ENCODE data around the gene PHACTR3. TPM values are rescaled to one million over a fixed set of nuclear protein-coding genes. Genes with fewer than 3 reads are reported as not detected.

PHACTR3 gene
- total and polyA plus RNA-seq, 7 experiments from 2014 or later, result 0.49 TPM; not detected in 6

DNA sequence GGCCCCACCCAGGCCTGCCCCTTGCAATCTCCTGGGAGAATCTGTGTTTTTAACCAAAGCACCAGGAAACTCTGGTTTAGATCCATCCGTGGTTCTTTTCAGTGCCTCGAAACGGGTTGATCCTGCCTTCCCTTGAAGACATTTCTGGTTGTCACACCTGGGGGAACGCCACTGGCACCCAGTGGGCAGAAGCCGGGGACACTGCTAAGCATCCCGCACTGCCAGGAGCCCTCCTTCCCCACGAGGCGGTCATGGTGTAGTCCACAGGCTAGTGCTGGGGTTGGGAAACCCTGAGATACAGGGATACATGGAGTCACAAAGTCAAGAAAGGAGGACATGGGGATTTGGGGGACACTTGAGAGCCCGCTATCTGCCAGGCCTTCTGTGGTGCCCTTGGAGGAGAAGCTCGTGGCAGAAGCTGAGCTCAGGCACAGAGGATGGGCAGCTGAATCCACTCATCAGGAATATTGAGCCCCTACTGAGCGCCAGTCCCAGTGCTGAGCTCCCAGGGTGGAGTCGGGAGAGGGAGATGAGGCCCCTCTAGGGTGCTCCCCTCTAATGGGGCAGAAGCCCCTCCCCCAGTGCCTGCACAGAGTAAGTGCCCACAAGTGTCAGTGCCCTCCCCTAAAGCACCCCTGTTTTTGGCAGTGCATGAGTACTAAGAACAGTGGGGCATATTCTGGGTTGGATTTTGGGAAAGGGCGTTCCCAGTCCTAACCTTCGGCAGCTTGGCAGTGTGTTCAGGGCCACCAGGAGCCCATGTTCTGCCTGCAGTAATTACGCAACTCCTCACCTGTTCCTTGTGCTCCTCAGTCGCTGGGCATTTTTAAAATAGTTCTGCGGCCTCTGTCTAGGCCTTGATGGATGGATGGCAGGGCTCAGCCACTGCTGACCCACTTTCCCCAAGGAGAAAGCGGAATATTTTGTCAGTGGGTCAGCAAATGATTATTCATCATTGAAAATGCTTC is 25.6 kb upstream of the PHACTR3 start:
- intact Hi-C loops (cut with micrococcal nuclease), result no loop called here
- Mint-ChIP-seq H3K36me3 (no peaks in the 10 kb centered on the region), H3K27me3 (peaks cover 35 to 56% (median 44%) of the 10 kb centered on the region in 5 donors), H3K4me1 (peaks cover 0 to 4% (median 0%) of the 10 kb centered on the region in 7 donors), H3K9me3 (peaks cover 0 to 4% (median 0%) of the 10 kb centered on the region in 11 donors), H3K27ac (no peak overlapping the region), H3K4me3 (no peak overlapping the region)
- no peak for ATAC-seq
- H3K4me3 ChIP-seq (ENCODE audit: low read length), result no peak overlapping the region
- H3K4me1 ChIP-seq (ENCODE audit: control insufficient read depth in 2 of 2, insufficient read depth in 2 of 2, low read length in 2 of 2), result no peaks in the 10 kb centered on the region
- H3K27me3 ChIP-seq (ENCODE audit: control insufficient read depth in 2 of 2, insufficient read depth in 2 of 2, low read length in 2 of 2), result no peaks in the 10 kb centered on the region
- no peak for DNase-seq
- no peaks in the 10 kb centered on the region for H3K9me3 ChIP-seq (ENCODE audit: control insufficient read depth in 2 of 3, low read length in 3 of 3)
- ChIA-PET POLR2A (no interaction called here), CTCF (no interaction called here)
- H3K27ac ChIP-seq (ENCODE audit: low read depth, low read length), result no peak overlapping the region
- no peaks in the 10 kb centered on the region for H3K36me3 ChIP-seq (ENCODE audit: control insufficient read depth in 2 of 3, insufficient read depth in 3 of 3, low read length in 3 of 3)

DNA sequence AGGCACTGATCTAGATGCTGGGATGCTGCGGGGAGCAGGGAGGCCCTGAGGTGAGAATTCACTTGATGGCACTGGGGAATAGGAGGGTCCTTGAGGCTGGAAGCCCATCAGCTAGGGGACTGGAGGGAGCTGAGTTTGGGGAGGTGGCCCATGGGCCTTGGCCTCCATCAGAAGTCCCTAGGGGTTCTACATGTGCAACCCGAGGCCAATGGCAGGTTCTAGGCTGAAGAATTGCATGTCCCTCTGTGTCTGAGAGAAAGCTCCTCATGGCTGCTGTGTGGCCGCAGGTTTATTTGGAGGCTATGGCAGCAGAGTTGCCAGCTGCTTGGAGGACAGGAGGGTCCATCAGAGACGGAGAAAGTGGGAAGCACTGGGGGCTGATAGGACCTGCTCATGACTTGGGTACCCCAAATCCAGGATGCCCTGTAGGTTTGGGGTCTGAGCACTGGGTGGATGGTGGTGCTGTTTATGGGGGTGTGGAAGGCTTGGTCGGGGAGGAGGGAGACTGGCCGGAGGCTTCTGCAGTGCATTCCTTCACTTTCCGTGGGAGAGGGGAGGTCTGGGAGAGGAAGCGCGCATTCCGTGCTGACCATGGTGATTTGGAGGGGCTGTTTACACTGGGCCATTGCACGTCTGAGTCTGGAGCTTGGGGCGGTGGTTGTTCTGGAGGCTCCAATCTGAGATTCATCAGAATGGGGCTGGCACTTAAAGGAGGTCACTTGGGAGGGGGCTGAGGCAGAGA is 24.8 kb upstream of the PHACTR3 start:
- peaks cover 0 to 4% (median 0%) of the 10 kb centered on the region in 7 donors for H3K4me1 Mint-ChIP-seq
- ChIA-PET CTCF (interaction anchor here (1.2 kb wide), 1 partner anchor 9 kb away, joined by 3 read pairs; no protein-coding TSS in a partner anchor), POLR2A (no interaction called here)
- peaks cover 35 to 53% (median 43%) of the 10 kb centered on the region in 5 donors for H3K27me3 Mint-ChIP-seq
- no peak overlapping the region for H3K27ac ChIP-seq (ENCODE audit: low read depth, low read length)
- H3K27me3 ChIP-seq (ENCODE audit: control insufficient read depth in 2 of 2, insufficient read depth in 2 of 2, low read length in 2 of 2), result no peaks in the 10 kb centered on the region
- peaks cover 0 to 4% (median 0%) of the 10 kb centered on the region in 11 donors for H3K9me3 Mint-ChIP-seq
- no peaks in the 10 kb centered on the region for H3K36me3 Mint-ChIP-seq
- ATAC-seq (no peak), DNase-seq (no peak)
- intact Hi-C loops (cut with micrococcal nuclease), result no loop called here
- H3K4me3 Mint-ChIP-seq, result no peak overlapping the region
- no peaks in the 10 kb centered on the region for H3K9me3 ChIP-seq (ENCODE audit: control insufficient read depth in 2 of 3, low read length in 3 of 3)
- no peaks in the 10 kb centered on the region for H3K36me3 ChIP-seq (ENCODE audit: control insufficient read depth in 2 of 3, insufficient read depth in 3 of 3, low read length in 3 of 3)
- no peaks in the 10 kb centered on the region for H3K4me1 ChIP-seq (ENCODE audit: control insufficient read depth in 2 of 2, insufficient read depth in 2 of 2, low read length in 2 of 2)
- H3K4me3 ChIP-seq (ENCODE audit: low read length), result no peak overlapping the region
- H3K27ac Mint-ChIP-seq, result peak overlapping the region in 1 of 9 donors; percentile 13

DNA sequence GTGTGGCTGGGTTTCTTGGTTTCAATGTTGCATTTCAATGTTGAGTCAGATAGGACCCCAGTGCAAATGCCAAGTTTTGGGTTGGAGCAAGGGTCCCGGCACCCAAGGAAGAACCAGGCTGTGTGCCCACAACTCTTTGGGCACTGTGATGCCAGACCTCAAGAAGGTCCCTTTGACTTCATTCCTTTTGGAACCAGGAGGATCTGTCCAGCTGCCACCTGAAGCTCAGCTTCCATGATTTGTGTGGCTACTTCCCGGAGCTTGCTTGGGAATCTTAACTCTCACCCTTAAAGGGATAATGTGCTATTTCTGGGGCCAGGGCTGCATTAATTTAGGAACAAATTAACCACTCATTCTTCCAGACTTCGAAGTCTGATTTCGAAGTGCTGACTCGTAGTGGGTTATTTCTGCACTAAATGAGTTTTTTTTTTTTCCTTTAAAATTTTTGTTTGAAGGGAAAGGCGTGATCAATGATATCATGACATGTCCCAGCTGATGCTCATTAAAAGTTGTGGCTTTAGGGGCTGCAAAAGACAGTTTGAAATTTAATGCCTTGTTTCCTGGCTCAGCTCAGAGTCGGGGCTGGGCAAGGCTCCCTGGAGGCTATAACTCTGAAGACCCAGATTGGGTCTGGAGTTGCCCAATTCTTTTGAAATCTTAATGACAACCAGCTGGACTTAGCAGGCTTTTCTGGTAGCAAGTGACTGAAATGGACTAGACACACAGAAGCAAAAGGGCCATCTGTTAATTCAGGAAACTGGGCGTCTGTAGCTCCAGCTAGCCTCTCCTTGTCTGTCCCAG is 24.0 kb upstream of the PHACTR3 start:
- ATAC-seq (no peak), DNase-seq (no peak)
- peaks cover 33 to 46% (median 37%) of the 10 kb centered on the region in 5 donors for H3K27me3 Mint-ChIP-seq
- H3K4me1 Mint-ChIP-seq, result peaks cover 0 to 4% (median 0%) of the 10 kb centered on the region in 7 donors
- H3K27me3 ChIP-seq (ENCODE audit: control insufficient read depth in 2 of 2, insufficient read depth in 2 of 2, low read length in 2 of 2), result no peaks in the 10 kb centered on the region
- no peak overlapping the region for H3K4me3 Mint-ChIP-seq
- no peak overlapping the region for H3K27ac ChIP-seq (ENCODE audit: low read depth, low read length)
- peaks cover 0 to 4% (median 0%) of the 10 kb centered on the region in 11 donors for H3K9me3 Mint-ChIP-seq
- H3K36me3 Mint-ChIP-seq, result no peaks in the 10 kb centered on the region
- POLR2A ChIA-PET, result no interaction called here
- intact Hi-C loops (cut with micrococcal nuclease), result no loop called here
- H3K4me3 ChIP-seq (ENCODE audit: low read length), result no peak overlapping the region
- H3K36me3 ChIP-seq (ENCODE audit: control insufficient read depth in 2 of 3, insufficient read depth in 3 of 3, low read length in 3 of 3), result no peaks in the 10 kb centered on the region
- CTCF ChIA-PET, result interaction anchor here (1.2 to 1.9 kb wide), 2 partner anchors 9 to 10 kb away, joined by 3 to 7 read pairs; no protein-coding TSS in a partner anchor
- H3K9me3 ChIP-seq (ENCODE audit: control insufficient read depth in 2 of 3, low read length in 3 of 3), result no peaks in the 10 kb centered on the region
- H3K4me1 ChIP-seq (ENCODE audit: control insufficient read depth in 2 of 2, insufficient read depth in 2 of 2, low read length in 2 of 2), result no peaks in the 10 kb centered on the region
- H3K27ac Mint-ChIP-seq, result no peak overlapping the region

DNA sequence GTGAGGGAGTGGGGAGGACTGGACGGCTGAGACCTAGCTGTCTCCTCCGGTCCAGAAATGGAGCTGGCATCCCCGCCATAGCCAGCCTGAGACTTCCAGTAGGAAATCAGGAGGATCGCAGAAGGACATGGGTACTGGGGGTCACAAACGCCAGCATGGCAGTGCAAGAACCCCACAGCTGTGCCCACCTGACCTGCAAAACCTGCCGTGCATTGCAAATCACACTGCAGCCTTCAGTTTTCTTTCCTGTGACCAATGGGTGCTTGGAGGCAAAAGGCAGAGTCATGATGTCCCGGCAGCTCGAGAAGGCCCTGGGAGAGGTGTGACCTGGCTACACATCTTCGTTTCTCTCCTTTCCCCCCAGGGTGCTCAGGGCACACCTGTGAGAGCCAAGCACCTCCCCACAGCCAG is 23.3 kb upstream of the PHACTR3 start:
- CTCF ChIA-PET, result interaction anchor here (1.2 to 1.9 kb wide), 2 partner anchors 9 to 10 kb away, joined by 3 to 7 read pairs; no protein-coding TSS in a partner anchor
- Mint-ChIP-seq H3K27me3 (peaks cover 26 to 39% (median 31%) of the 10 kb centered on the region in 5 donors), H3K36me3 (no peaks in the 10 kb centered on the region), H3K4me1 (peaks cover 3 to 8% (median 4%) of the 10 kb centered on the region in 7 donors), H3K9me3 (peaks cover 0 to 4% (median 0%) of the 10 kb centered on the region in 11 donors), H3K27ac (no peak overlapping the region), H3K4me3 (no peak overlapping the region)
- DNase-seq (no peak), ATAC-seq (no peak)
- H3K4me1 ChIP-seq (ENCODE audit: control insufficient read depth in 2 of 2, insufficient read depth in 2 of 2, low read length in 2 of 2), result no peaks in the 10 kb centered on the region
- intact Hi-C loops (cut with micrococcal nuclease), result no loop called here
- H3K4me3 ChIP-seq (ENCODE audit: low read length), result no peak overlapping the region
- H3K9me3 ChIP-seq (ENCODE audit: control insufficient read depth in 2 of 3, low read length in 3 of 3), result no peaks in the 10 kb centered on the region
- H3K27me3 ChIP-seq (ENCODE audit: control insufficient read depth in 2 of 2, insufficient read depth in 2 of 2, low read length in 2 of 2), result no peaks in the 10 kb centered on the region
- no peaks in the 10 kb centered on the region for H3K36me3 ChIP-seq (ENCODE audit: control insufficient read depth in 2 of 3, insufficient read depth in 3 of 3, low read length in 3 of 3)
- no peak overlapping the region for H3K27ac ChIP-seq (ENCODE audit: low read depth, low read length)
- POLR2A ChIA-PET, result no interaction called here

DNA sequence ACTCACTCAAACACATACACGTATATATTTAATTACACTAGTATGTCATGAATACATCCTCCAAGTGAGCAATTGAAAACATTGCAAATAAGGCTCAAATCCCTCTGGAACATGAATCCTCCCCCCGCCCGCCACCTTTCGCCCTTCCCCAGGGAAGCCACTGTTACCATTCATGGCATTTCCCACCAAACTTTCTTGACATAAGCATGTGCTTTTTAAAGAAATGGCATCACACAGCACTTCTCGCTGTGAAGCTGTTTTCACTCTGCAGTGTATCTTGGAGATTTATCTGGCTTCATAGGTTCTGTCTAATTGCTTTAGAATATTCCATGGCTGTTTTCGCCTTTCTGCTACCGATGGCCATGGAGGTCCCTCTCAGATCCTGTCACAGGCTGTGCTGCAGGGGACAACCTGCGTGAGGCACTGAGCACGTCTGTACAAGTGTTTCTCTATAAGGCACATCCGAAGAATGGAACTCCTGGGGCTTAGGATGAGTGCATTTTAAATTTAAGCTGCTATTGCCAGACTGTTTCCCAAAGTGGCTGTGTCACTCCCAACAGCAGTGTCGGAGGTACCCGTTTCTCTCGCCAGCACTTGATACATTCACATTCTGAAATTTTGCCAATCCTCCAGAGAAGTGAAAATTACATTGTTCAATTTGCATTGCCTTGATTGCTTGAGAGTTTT is 22.2 kb upstream of the PHACTR3 start:
- ChIA-PET POLR2A (no interaction called here), CTCF (interaction anchor here (1.9 kb wide), 1 partner anchor 10 kb away, joined by 7 read pairs; no protein-coding TSS in a partner anchor)
- H3K4me1 ChIP-seq (ENCODE audit: control insufficient read depth in 2 of 2, insufficient read depth in 2 of 2, low read length in 2 of 2), result no peaks in the 10 kb centered on the region
- H3K27ac ChIP-seq (ENCODE audit: low read depth, low read length), result no peak overlapping the region
- H3K36me3 ChIP-seq (ENCODE audit: control insufficient read depth in 2 of 3, insufficient read depth in 3 of 3, low read length in 3 of 3), result no peaks in the 10 kb centered on the region
- H3K9me3 Mint-ChIP-seq, result peaks cover 0 to 6% (median 0%) of the 10 kb centered on the region in 11 donors
- DNase-seq, result no peak
- intact Hi-C loops (cut with micrococcal nuclease), result no loop called here
- H3K27me3 Mint-ChIP-seq, result peaks cover 16 to 33% (median 21%) of the 10 kb centered on the region in 5 donors
- no peaks in the 10 kb centered on the region for H3K27me3 ChIP-seq (ENCODE audit: control insufficient read depth in 2 of 2, insufficient read depth in 2 of 2, low read length in 2 of 2)
- H3K4me1 Mint-ChIP-seq, result peaks cover 6 to 10% (median 8%) of the 10 kb centered on the region in 7 donors
- H3K27ac Mint-ChIP-seq, result no peak overlapping the region
- no peak for ATAC-seq
- H3K4me3 Mint-ChIP-seq, result no peak overlapping the region
- no peaks in the 10 kb centered on the region for H3K9me3 ChIP-seq (ENCODE audit: control insufficient read depth in 2 of 3, low read length in 3 of 3)
- H3K36me3 Mint-ChIP-seq, result no peaks in the 10 kb centered on the region
- no peak overlapping the region for H3K4me3 ChIP-seq (ENCODE audit: low read length)

Data from naive thymus-derived CD4-positive, alpha-beta T cell (primary cell).